ENCODE data around the gene SPAG9. TPM values are rescaled to one million over a fixed set of nuclear protein-coding genes. Genes with fewer than 3 reads are reported as not detected.

The SPAG9 gene
- total RNA-seq, 4 donors from 2014 or later = 37.0 to 131 (median 116) TPM

- WGBS, 2 donors (ENCODE audit: low coverage in 1 of 2) = 92 to 98% methylated on average over 6 to 7 of the region's 7 CpGs
These were observed 146.8 kb downstream of the SPAG9 start for GRCh38 chr17:50973557-50974494.

GRCh38 chr17:50972577-50972976 is 148.1 kb downstream of the SPAG9 start:
- no peak for DNase-seq
- in situ Hi-C loops (cut with MboI; ENCODE audit: low pct_ligation_motif_present in 1 of 4, low pct_unique_long_range_greater_than_20kb in 1 of 4, low sequenced_read_pairs in 3 of 4) = loop anchor here in 1 of 4 donors (25.0 kb wide), 1 partner anchor 435 kb away; the partner anchor contains the start of genes EPN3 and SPATA20
- H3K4me3 ChIP-seq = no peak overlapping the region
- TF ChIP-seq, protein P1, sequence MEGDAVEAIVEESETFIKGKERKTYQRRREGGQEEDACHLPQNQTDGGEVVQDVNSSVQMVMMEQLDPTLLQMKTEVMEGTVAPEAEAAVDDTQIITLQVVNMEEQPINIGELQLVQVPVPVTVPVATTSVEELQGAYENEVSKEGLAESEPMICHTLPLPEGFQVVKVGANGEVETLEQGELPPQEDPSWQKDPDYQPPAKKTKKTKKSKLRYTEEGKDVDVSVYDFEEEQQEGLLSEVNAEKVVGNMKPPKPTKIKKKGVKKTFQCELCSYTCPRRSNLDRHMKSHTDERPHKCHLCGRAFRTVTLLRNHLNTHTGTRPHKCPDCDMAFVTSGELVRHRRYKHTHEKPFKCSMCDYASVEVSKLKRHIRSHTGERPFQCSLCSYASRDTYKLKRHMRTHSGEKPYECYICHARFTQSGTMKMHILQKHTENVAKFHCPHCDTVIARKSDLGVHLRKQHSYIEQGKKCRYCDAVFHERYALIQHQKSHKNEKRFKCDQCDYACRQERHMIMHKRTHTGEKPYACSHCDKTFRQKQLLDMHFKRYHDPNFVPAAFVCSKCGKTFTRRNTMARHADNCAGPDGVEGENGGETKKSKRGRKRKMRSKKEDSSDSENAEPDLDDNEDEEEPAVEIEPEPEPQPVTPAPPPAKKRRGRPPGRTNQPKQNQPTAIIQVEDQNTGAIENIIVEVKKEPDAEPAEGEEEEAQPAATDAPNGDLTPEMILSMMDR (IDR thresholded peaks at IDR 0.05) = no peak
- no peak for TF ChIP-seq POLR2AphosphoS5 (IDR thresholded peaks at IDR 0.05)
- TF ChIP-seq EP300 (IDR thresholded peaks at IDR 0.05; ENCODE audit: low read depth) = no peak
- no peak for TF ChIP-seq POLR2A (IDR thresholded peaks at IDR 0.05)
- intact Hi-C loops (cut with DNase I; ENCODE audit: low total_unique reads) = no loop called here
- no peaks in the 10 kb centered on the region for H3K9me3 ChIP-seq
- H3K4me1 ChIP-seq = peaks cover 0 to 3% (median 0%) of the 10 kb centered on the region in 4 donors
- H3K27me3 ChIP-seq = no peaks in the 10 kb centered on the region
- H3K36me3 ChIP-seq = peaks cover 0 to 57% (median 23%) of the 10 kb centered on the region in 4 donors
- H3K27ac ChIP-seq = no peak overlapping the region
- WGBS, 2 donors (ENCODE audit: low coverage in 1 of 2) = 93 to 94% methylated on average over 5 of the region's 5 CpGs

More at GRCh38 chr17:50973557-50974494, 146.8 kb downstream of the SPAG9 start:
- H3K9me3 ChIP-seq = no peaks in the 10 kb centered on the region
- no peak overlapping the region for H3K4me3 ChIP-seq
- TF ChIP-seq POLR2A (IDR thresholded peaks at IDR 0.05) = no peak
- no peak for TF ChIP-seq POLR2AphosphoS5 (IDR thresholded peaks at IDR 0.05)
- TF ChIP-seq EP300 (IDR thresholded peaks at IDR 0.05; ENCODE audit: low read depth) = no peak
- TF ChIP-seq, protein P1 (IDR thresholded peaks at IDR 0.05) = no peak
- in situ Hi-C loops (cut with MboI; ENCODE audit: low pct_ligation_motif_present in 1 of 4, low pct_unique_long_range_greater_than_20kb in 1 of 4, low sequenced_read_pairs in 3 of 4) (loop anchor here in 1 of 4 donors (25.0 kb wide), 1 partner anchor 437 kb away; the partner anchor contains the start of genes EPN3 and SPATA20), intact Hi-C loops (cut with DNase I; ENCODE audit: low total_unique reads) (no loop called here)
- no peak for DNase-seq
- H3K36me3 ChIP-seq = peaks cover 0 to 67% (median 28%) of the 10 kb centered on the region in 4 donors
- no peaks in the 10 kb centered on the region for H3K27me3 ChIP-seq
- H3K4me1 ChIP-seq = peaks cover 0 to 3% (median 0%) of the 10 kb centered on the region in 4 donors
- H3K27ac ChIP-seq = no peak overlapping the region

DNA sequence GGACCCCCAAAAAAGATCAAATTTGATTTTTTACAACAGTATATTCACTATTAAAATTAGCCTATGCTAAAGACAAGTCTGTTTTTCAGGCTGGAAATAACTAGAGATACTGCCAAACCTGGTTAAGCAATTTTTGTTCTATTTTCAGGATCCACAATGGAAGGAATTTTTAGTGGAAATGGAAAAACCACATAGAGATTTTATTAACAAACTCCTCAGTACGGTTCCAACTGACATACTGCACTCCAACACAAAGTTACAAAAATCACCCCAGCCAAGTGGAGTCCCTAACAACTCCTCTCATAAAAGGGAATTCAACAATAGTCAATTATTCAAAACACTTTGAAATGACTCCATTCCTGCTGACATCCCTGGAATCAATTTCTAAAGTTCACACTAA is 152.9 kb downstream of the SPAG9 start:
- no peaks in the 10 kb centered on the region for H3K27me3 ChIP-seq
- 70 to 73% methylated on average over 1 of the region's 1 CpG for WGBS, 2 donors (ENCODE audit: low coverage in 1 of 2)
- TF ChIP-seq POLR2AphosphoS5 (IDR thresholded peaks at IDR 0.05) = peak in 1 of 3 donors; percentile 21
- TF ChIP-seq EP300 (IDR thresholded peaks at IDR 0.05; ENCODE audit: low read depth) = no peak
- peaks cover 0 to 18% (median 4%) of the 10 kb centered on the region in 4 donors for H3K36me3 ChIP-seq
- H3K4me3 ChIP-seq = no peak overlapping the region
- H3K9me3 ChIP-seq = no peaks in the 10 kb centered on the region
- H3K4me1 ChIP-seq = no peaks in the 10 kb centered on the region
- in situ Hi-C loops (cut with MboI; ENCODE audit: low pct_ligation_motif_present in 1 of 4, low pct_unique_long_range_greater_than_20kb in 1 of 4, low sequenced_read_pairs in 3 of 4) = loop anchor here in 1 of 4 donors (25.0 kb wide), 1 partner anchor 430 kb away; the partner anchor contains the start of genes EPN3 and SPATA20
- peak overlapping the region in 2 of 4 donors; percentile 30 to 59 for H3K27ac ChIP-seq
- intact Hi-C loops (cut with DNase I; ENCODE audit: low total_unique reads) = no loop called here
- no peak for DNase-seq

DNA sequence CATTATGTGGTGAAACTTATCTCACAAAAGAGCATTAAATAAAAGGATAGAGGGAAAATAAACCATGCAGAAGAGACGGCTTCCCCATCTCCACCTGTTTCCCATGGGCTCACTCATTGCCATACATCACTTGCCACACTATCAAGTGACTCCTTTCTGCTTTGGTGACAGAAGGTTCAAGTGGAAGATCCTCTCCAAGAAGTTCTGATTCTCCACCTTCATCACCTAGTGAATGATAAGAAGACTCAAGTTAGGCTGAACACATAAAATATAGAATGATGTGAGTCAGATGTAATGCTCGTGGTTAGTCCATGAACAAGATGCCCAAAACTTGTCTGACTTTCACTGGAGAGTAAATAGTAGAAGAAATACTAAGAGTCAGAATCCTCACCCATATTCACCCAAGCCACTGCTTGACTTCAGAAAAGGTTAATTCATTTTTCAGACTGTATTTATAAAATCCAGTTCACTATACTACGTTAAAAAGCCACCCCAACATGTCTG is 154.5 kb downstream of the SPAG9 start:
- no peaks in the 10 kb centered on the region for H3K4me1 ChIP-seq
- intact Hi-C loops (cut with DNase I; ENCODE audit: low total_unique reads) (no loop called here), in situ Hi-C loops (cut with MboI; ENCODE audit: low pct_ligation_motif_present in 1 of 4, low pct_unique_long_range_greater_than_20kb in 1 of 4, low sequenced_read_pairs in 3 of 4) (loop anchor here in 1 of 4 donors (25.0 kb wide), 1 partner anchor 429 kb away; the partner anchor contains the start of genes EPN3 and SPATA20)
- H3K4me3 ChIP-seq = no peak overlapping the region
- WGBS, 2 donors (ENCODE audit: low coverage in 1 of 2) = 83% methylated on average over 3 of the region's 3 CpGs
- TF ChIP-seq, protein P1 (IDR thresholded peaks at IDR 0.05) = no peak
- TF ChIP-seq POLR2A (IDR thresholded peaks at IDR 0.05) (no peak), POLR2AphosphoS5 (IDR thresholded peaks at IDR 0.05) (no peak), EP300 (IDR thresholded peaks at IDR 0.05; ENCODE audit: low read depth) (no peak)
- peaks cover 0 to 18% (median 4%) of the 10 kb centered on the region in 4 donors for H3K36me3 ChIP-seq
- no peak overlapping the region for H3K27ac ChIP-seq
- H3K9me3 ChIP-seq = no peaks in the 10 kb centered on the region
- DNase-seq = no peak
- no peaks in the 10 kb centered on the region for H3K27me3 ChIP-seq
